ENCODE data around the gene FNTB. TPM values are rescaled to one million over a fixed set of nuclear protein-coding genes. Genes with fewer than 3 reads are reported as not detected.

Gene FNTB
- total RNA-seq, 2 donors from 2014 or later = 13.4 to 30.9 TPM

- H3K27ac Mint-ChIP-seq = no peak overlapping the region
- H3K27me3 Mint-ChIP-seq = peaks cover 0 to 2% of the 10 kb centered on the region in 2 donors
- H3K4me1 Mint-ChIP-seq (ENCODE audit: low read depth in 2 of 2) = peaks cover 0 to 5% of the 10 kb centered on the region in 2 donors
- no peak for DNase-seq (ENCODE audit: low spot score)
- H3K4me3 Mint-ChIP-seq = no peak overlapping the region
- H3K36me3 Mint-ChIP-seq = no peaks in the 10 kb centered on the region
- ATAC-seq = no peak
- no peaks in the 10 kb centered on the region for H3K9me3 Mint-ChIP-seq
These were observed 12.9 kb upstream of the FNTB start for GRCh38 chr14:64973826-64974225.

- H3K36me3 Mint-ChIP-seq = no peaks in the 10 kb centered on the region
- H3K4me1 Mint-ChIP-seq (ENCODE audit: low read depth in 2 of 2) = peaks cover 0 to 5% of the 10 kb centered on the region in 2 donors
- no peak overlapping the region for H3K27ac Mint-ChIP-seq
- H3K4me3 Mint-ChIP-seq = no peak overlapping the region
- peaks cover 0 to 2% of the 10 kb centered on the region in 2 donors for H3K27me3 Mint-ChIP-seq
- DNase-seq (ENCODE audit: low spot score) (no peak), ATAC-seq (no peak)
- H3K9me3 Mint-ChIP-seq = no peaks in the 10 kb centered on the region
These were observed 12.1 kb upstream of the FNTB start for GRCh38 chr14:64974563-64974962.

GRCh38 chr14:64979336-64980074, 7.2 kb upstream of the FNTB start:
- Mint-ChIP-seq H3K27me3 (peaks cover 8% of the 10 kb centered on the region in 2 donors), H3K27ac (no peak overlapping the region), H3K9me3 (no peaks in the 10 kb centered on the region), H3K4me3 (no peak overlapping the region), H3K36me3 (no peaks in the 10 kb centered on the region), H3K4me1 (ENCODE audit: low read depth in 2 of 2) (peaks cover 7 to 11% of the 10 kb centered on the region in 2 donors)
- ATAC-seq (no peak), DNase-seq (ENCODE audit: low spot score) (no peak)

- no peak for ATAC-seq
- Mint-ChIP-seq H3K27me3 (peaks cover 8% of the 10 kb centered on the region in 2 donors), H3K4me1 (ENCODE audit: low read depth in 2 of 2) (peaks cover 19 to 27% of the 10 kb centered on the region in 2 donors), H3K4me3 (peak overlapping the region; percentile 69), H3K36me3 (no peaks in the 10 kb centered on the region), H3K9me3 (no peaks in the 10 kb centered on the region), H3K27ac (no peak overlapping the region)
- DNase-seq (ENCODE audit: low spot score) = no peak
These were observed 3.0 kb upstream of the FNTB start for GRCh38 chr14:64983439-64984310.

GRCh38 chr14:64987438-64987767, 708 bp downstream of the FNTB start:
- ATAC-seq (no peak), DNase-seq (ENCODE audit: low spot score) (no peak)
- peaks cover 38 to 53% of the 10 kb centered on the region in 2 donors for H3K4me1 Mint-ChIP-seq (ENCODE audit: low read depth in 2 of 2)
- H3K9me3 Mint-ChIP-seq = no peaks in the 10 kb centered on the region
- peaks cover 5 to 6% of the 10 kb centered on the region in 2 donors for H3K27me3 Mint-ChIP-seq
- no peaks in the 10 kb centered on the region for H3K36me3 Mint-ChIP-seq
- H3K4me3 Mint-ChIP-seq = peak overlapping the region; percentile 94
- H3K27ac Mint-ChIP-seq = peak overlapping the region; percentile 89 to 95

- Mint-ChIP-seq H3K4me3 (peak overlapping the region; percentile 56), H3K36me3 (no peaks in the 10 kb centered on the region), H3K4me1 (ENCODE audit: low read depth in 2 of 2) (peaks cover 36 to 44% of the 10 kb centered on the region in 2 donors), H3K9me3 (no peaks in the 10 kb centered on the region), H3K27me3 (no peaks in the 10 kb centered on the region), H3K27ac (peak overlapping the region in 1 of 2 donors; percentile 27)
- no peak for ATAC-seq
- no peak for DNase-seq (ENCODE audit: low spot score)
These were observed 3.6 kb downstream of the FNTB start for GRCh38 chr14:64990296-64990695.

GRCh38 chr14:64990939-64991338, 4.2 kb downstream of the FNTB start:
- Mint-ChIP-seq H3K27ac (peak overlapping the region; percentile 44 to 58), H3K27me3 (no peaks in the 10 kb centered on the region), H3K4me3 (peak overlapping the region; percentile 46), H3K4me1 (ENCODE audit: low read depth in 2 of 2) (peaks cover 34 to 43% of the 10 kb centered on the region in 2 donors), H3K36me3 (no peaks in the 10 kb centered on the region), H3K9me3 (no peaks in the 10 kb centered on the region)
- DNase-seq (ENCODE audit: low spot score) = no peak
- no peak for ATAC-seq

- no peak for DNase-seq (ENCODE audit: low spot score)
- no peaks in the 10 kb centered on the region for H3K9me3 Mint-ChIP-seq
- H3K27me3 Mint-ChIP-seq = no peaks in the 10 kb centered on the region
- H3K4me3 Mint-ChIP-seq = peak overlapping the region; percentile 23
- H3K36me3 Mint-ChIP-seq = no peaks in the 10 kb centered on the region
- peak overlapping the region; percentile 36 to 44 for H3K27ac Mint-ChIP-seq
- ATAC-seq = peak; percentile 69 to 81
- H3K4me1 Mint-ChIP-seq (ENCODE audit: low read depth in 2 of 2) = peaks cover 31 to 37% of the 10 kb centered on the region in 2 donors
These were observed 5.7 kb downstream of the FNTB start for GRCh38 chr14:64992328-64992885.

- H3K4me1 Mint-ChIP-seq (ENCODE audit: low read depth in 2 of 2) = peaks cover 29 to 36% of the 10 kb centered on the region in 2 donors
- H3K27ac Mint-ChIP-seq = peak overlapping the region; percentile 44 to 84
- peak overlapping the region; percentile 19 for H3K4me3 Mint-ChIP-seq
- ATAC-seq (no peak), DNase-seq (ENCODE audit: low spot score) (no peak)
- no peaks in the 10 kb centered on the region for H3K9me3 Mint-ChIP-seq
- no peaks in the 10 kb centered on the region for H3K27me3 Mint-ChIP-seq
- H3K36me3 Mint-ChIP-seq = no peaks in the 10 kb centered on the region
These were observed 6.7 kb downstream of the FNTB start for GRCh38 chr14:64993266-64993930.

- no peak for ATAC-seq
- no peaks in the 10 kb centered on the region for H3K36me3 Mint-ChIP-seq
These were observed 7.8 kb downstream of the FNTB start for GRCh38 chr14:64994540-64994939.

GRCh38 chr14:64995291-64995690, 8.6 kb downstream of the FNTB start:
- no peak overlapping the region for H3K27ac Mint-ChIP-seq
- no peaks in the 10 kb centered on the region for H3K9me3 Mint-ChIP-seq
- no peaks in the 10 kb centered on the region for H3K36me3 Mint-ChIP-seq
- H3K4me3 Mint-ChIP-seq = no peak overlapping the region
- ATAC-seq = no peak
- no peaks in the 10 kb centered on the region for H3K27me3 Mint-ChIP-seq
- H3K4me1 Mint-ChIP-seq (ENCODE audit: low read depth in 2 of 2) = peaks cover 18 to 23% of the 10 kb centered on the region in 2 donors
- DNase-seq (ENCODE audit: low spot score) = no peak

More at GRCh38 chr14:64994540-64994939, 7.8 kb downstream of the FNTB start:
- DNase-seq (ENCODE audit: low spot score) = no peak
- Mint-ChIP-seq H3K4me3 (no peak overlapping the region), H3K27ac (no peak overlapping the region), H3K9me3 (no peaks in the 10 kb centered on the region), H3K4me1 (ENCODE audit: low read depth in 2 of 2) (peaks cover 24 to 31% of the 10 kb centered on the region in 2 donors), H3K27me3 (no peaks in the 10 kb centered on the region)

- ATAC-seq (peak in 1 of 2 donors; percentile 75), DNase-seq (ENCODE audit: low spot score) (no peak)
- Mint-ChIP-seq H3K27ac (peak overlapping the region in 1 of 2 donors; percentile 48), H3K9me3 (no peaks in the 10 kb centered on the region), H3K4me3 (peak overlapping the region; percentile 64), H3K36me3 (no peaks in the 10 kb centered on the region), H3K27me3 (no peaks in the 10 kb centered on the region), H3K4me1 (ENCODE audit: low read depth in 2 of 2) (peaks cover 9 to 10% of the 10 kb centered on the region in 2 donors)
These were observed 10.6 kb downstream of the FNTB start for GRCh38 chr14:64997108-64997794.

GRCh38 chr14:64998455-64998931, 11.8 kb downstream of the FNTB start:
- ATAC-seq (no peak), DNase-seq (ENCODE audit: low spot score) (no peak)
- no peaks in the 10 kb centered on the region for H3K27me3 Mint-ChIP-seq
- H3K4me1 Mint-ChIP-seq (ENCODE audit: low read depth in 2 of 2) = peaks cover 7 to 16% of the 10 kb centered on the region in 2 donors
- no peaks in the 10 kb centered on the region for H3K9me3 Mint-ChIP-seq
- no peak overlapping the region for H3K4me3 Mint-ChIP-seq
- H3K36me3 Mint-ChIP-seq = no peaks in the 10 kb centered on the region
- no peak overlapping the region for H3K27ac Mint-ChIP-seq

All from natural killer cell treated with Interleukin-12 subunit alpha and Interleukin-12 subunit beta and Interleukin-15 and Interleukin-18, amount 100 ng/mL, for 72 hours (primary cell).